K562 (cell line): ENCODE results near the gene ACAD10. TPM values are rescaled to one million over a fixed set of nuclear protein-coding genes. Genes with fewer than 3 reads are reported as not detected.

Source experiments
- CTCF ChIP-seq, 3 experiments: IDR thresholded peaks in 2 of 3; conservative IDR thresholded peaks in 1 of 3; 2 replicates each; pipeline ENCODE4 v1.5.1; 2011 to 2012; ENCODE audit warnings: low read length in 3 of 3, mild to moderate bottlenecking in 3 of 3, control low read depth in 2 of 3, improper control_type of control experiment in 1 of 3, inconsistent platforms in 1 of 3, low read depth in 1 of 3, mixed read lengths in 1 of 3, moderate library complexity in 1 of 3; ENCODE audit not compliant: insufficient read depth in 2 of 3
- HDAC2 ChIP-seq: fragments of 450-650 bp; IDR thresholded peaks from 2 replicates; pipeline ENCODE4 v1.6.1; 2016; ENCODE audit warnings: mild to moderate bottlenecking
- IRF2 ChIP-seq: sonication (generic); formaldehyde crosslinking; IDR thresholded peaks from 2 replicates; pipeline ENCODE4 v1.8.1; 2022; ENCODE audit warnings: mild to moderate bottlenecking, missing genetic modification reagents
- JUNB ChIP-seq: fragments of 450-650 bp; formaldehyde crosslinking; conservative IDR thresholded peaks from 2 replicates; pipeline ENCODE4 v1.4.0; 2020; ENCODE audit warnings: mild to moderate bottlenecking
- LEF1 ChIP-seq: fragments of 450-650 bp; IDR thresholded peaks from 2 replicates; pipeline ENCODE4 v1.6.1; 2016; ENCODE audit warnings: mild to moderate bottlenecking
- MECOM ChIP-seq: fragments of 250-450 bp; sonication (Bioruptor Pico); IDR thresholded peaks from 2 replicates; pipeline ENCODE4 v1.8.0; 2022; ENCODE audit warnings: inconsistent platforms
- MTA3 ChIP-seq: fragments of 450-650 bp; formaldehyde crosslinking; IDR thresholded peaks from 2 replicates; pipeline ENCODE4 v1.6.1; 2017; ENCODE audit warnings: mild to moderate bottlenecking, borderline replicate concordance
- SAFB ChIP-seq: fragments of 200-400 bp; formaldehyde crosslinking; IDR thresholded peaks from 2 replicates; pipeline ENCODE4 v1.6.1; 2017; ENCODE audit warnings: low read depth, low read length, borderline replicate concordance
- SIRT6 ChIP-seq: IDR thresholded peaks from one replicate; pipeline ENCODE4 v1.6.1; 2012; ENCODE audit warnings: low read depth, mild to moderate bottlenecking, control low read depth, inconsistent platforms, low read length, moderate library complexity
- SMARCB1 ChIP-seq: IDR thresholded peaks from 2 replicates; pipeline ENCODE4 v1.6.1; 2011; ENCODE audit warnings: improper control_type of control experiment, low read depth; ENCODE audit not compliant: insufficient read length
- SMC3 ChIP-seq: conservative IDR thresholded peaks from 2 replicates; pipeline ENCODE4 v1.6.1; 2011; ENCODE audit warnings: low read depth, low read length, improper control_type of control experiment; ENCODE audit not compliant: insufficient read depth
- TFAM ChIP-seq: fragments of 250-450 bp; sonication (Bioruptor Pico); conservative IDR thresholded peaks from 2 replicates; pipeline ENCODE4 v1.5.0; 2021; ENCODE audit warnings: mild to moderate bottlenecking, moderate library complexity
- TGIF2 ChIP-seq: sonication (generic); formaldehyde crosslinking; IDR thresholded peaks from 2 replicates; pipeline ENCODE4 v1.8.1; 2022; ENCODE audit warnings: mild to moderate bottlenecking, missing genetic modification reagents, moderate library complexity
- TOE1 ChIP-seq, 2 experiments: fragments of 450-650 bp in 1 of 2; sonication (generic) in 1 of 2; formaldehyde crosslinking in 1 of 2; IDR thresholded peaks; 2 replicates each; pipeline versions ENCODE4 v1.7.1 to v1.8.0; 2016 to 2022; ENCODE audit warnings: borderline replicate concordance in 2 of 2, mild to moderate bottlenecking in 2 of 2, antibody characterized with exemption in 1 of 2, inconsistent platforms in 1 of 2, low read depth in 1 of 2, missing genetic modification reagents in 1 of 2, moderate library complexity in 1 of 2
- TRIM25 ChIP-seq: fragments of 450-650 bp; IDR thresholded peaks from 2 replicates; pipeline ENCODE4 v1.7.0; 2016; ENCODE audit warnings: borderline replicate concordance
- ZBTB49 ChIP-seq: sonication (generic); formaldehyde crosslinking; IDR thresholded peaks from 2 replicates; pipeline ENCODE4 v1.8.0; 2022; ENCODE audit warnings: missing genetic modification reagents, mild to moderate bottlenecking, borderline replicate concordance
- ZNF174 ChIP-seq: fragments of 250-450 bp; sonication (Bioruptor Pico); IDR thresholded peaks from 2 replicates; pipeline ENCODE4 v1.4.0; 2020; ENCODE audit warnings: mild to moderate bottlenecking
- ZNF584 ChIP-seq: fragments of 200-800 bp; sonication (Bioruptor generic); IDR thresholded peaks from 2 replicates; pipeline ENCODE4 v1.6.1; 2016; ENCODE audit warnings: low read depth, mild to moderate bottlenecking, missing genetic modification characterization, missing compliant biosample characterization
- ZNF586 ChIP-seq: fragments of 450-650 bp; formaldehyde crosslinking; conservative IDR thresholded peaks from 2 replicates; pipeline ENCODE4 v1.4.0; 2020; ENCODE audit warnings: mild to moderate bottlenecking, moderate library complexity
- polyA plus RNA-seq, 8 experiments: library from polyadenylated mRNA; depleted of rRNA in 4 of 8; stranded (reverse) in 5 of 8; unstranded in 3 of 8; fragments of >200 nt; fragmentation: Nextera tagmentation in 2 of 8; fragmentation: Illumina TruSeq in 1 of 8; extraction: Ambion mirVana in 2 of 8; extraction: Trizol in 1 of 8; gene quantifications; 2 replicates each; pipeline versions ENCODE4 v1.2.1 to v1.2.3, GENCODE V29; 2011 to 2014; ENCODE audit warnings: inconsistent platforms in 1 of 8, missing spikeins in 1 of 8
- total RNA-seq, 7 experiments: library from RNA; depleted of rRNA in 6 of 7; stranded (reverse); fragments of >200 nt in 6 of 7; fragmentation: Illumina TruSeq in 2 of 7; extraction: Trizol in 2 of 7; gene quantifications; 2 replicates each; pipeline versions ENCODE4 v1.2.1 to v1.2.3, GENCODE V29; 2011 to 2021; ENCODE audit warnings: low replicate concordance in 1 of 7
- TF ChIP-seq, protein P1 (sequence below): fragments of 250-450 bp; sonication (Bioruptor Pico); IDR thresholded peaks from 2 replicates; pipeline ENCODE4 v1.4.0; 2020; ENCODE audit warnings: borderline replicate concordance

Gene ACAD10
- total and polyA plus RNA-seq, 9 of the 15 experiments (the other 6 are each of a cell fraction or from before 2014, with no cell fraction given): 2.3 to 19.2 (median 12.0) TPM

DNA sequence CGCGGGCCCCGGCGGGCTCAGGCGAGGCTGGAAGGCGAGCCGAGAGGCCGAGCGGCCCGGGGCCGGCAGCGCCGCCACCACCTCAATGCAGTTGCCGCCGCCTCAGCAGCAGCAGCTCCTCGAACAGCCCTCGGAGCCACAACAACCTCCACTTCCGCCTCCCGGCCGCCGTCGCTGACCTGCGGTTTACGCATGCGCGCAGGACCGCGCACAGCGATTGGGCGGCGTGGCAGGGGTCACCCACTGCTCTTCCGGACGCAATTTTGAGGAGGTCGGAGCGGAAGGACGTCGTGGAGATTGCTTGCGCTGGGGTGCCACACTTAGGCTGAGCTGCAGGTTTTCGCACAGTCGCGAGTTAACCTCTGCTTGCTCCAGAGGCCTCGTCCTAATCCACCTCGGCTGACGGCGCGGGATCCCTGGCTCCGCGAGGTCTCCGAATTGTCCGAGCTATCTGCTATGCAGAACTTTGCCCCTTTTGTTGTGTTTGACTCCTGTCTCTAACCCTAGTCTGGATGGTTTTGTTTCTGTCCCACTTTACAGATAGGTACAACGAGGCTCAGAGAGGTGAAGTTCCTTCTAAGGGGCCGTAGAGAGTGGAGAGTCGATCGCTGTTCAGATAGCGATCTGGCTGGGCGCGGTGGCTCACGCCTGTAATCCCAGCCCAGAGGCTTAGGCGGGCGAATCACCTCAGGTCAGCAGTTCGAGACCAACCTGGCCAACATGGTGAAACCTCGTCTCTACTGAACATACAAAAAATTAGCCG, at the start of gene ACAD10, which contains the start of gene BRAP (continued):
- TF ChIP-seq ZNF586 (CRISPR knock-in tag) (no peak), MECOM (CRISPR knock-in tag) (peak; percentile 59), SMC3 (peak; percentile 3; the same call in 1 of the 2 replicates), IRF2 (CRISPR knock-in tag) (no peak), TGIF2 (no peak), LEF1 (no peak), MTA3 (peak; percentile 98), ZBTB49 (CRISPR knock-in tag) (no peak), SMARCB1 (no peak), HDAC2 (peak; percentile 99), ZNF174 (no peak), TOE1 (IDR thresholded peaks at IDR 0.05; ENCODE audit: borderline replicate concordance) (peak; percentile 60; the same call in 1 of the 2 replicates), TOE1 (CRISPR knock-in tag; IDR thresholded peaks at IDR 0.05; ENCODE audit: borderline replicate concordance, low read depth) (0 out of 2 replicates have a peak, but pooled peaks have one; percentile 50), SAFB (no peak), ZNF584 (CRISPR knock-in tag) (no peak), CTCF (IDR thresholded peaks at IDR 0.05 in 2 of 3, conservative IDR thresholded peaks at IDR 0.05 in 1 of 3; ENCODE audit: insufficient read depth in 2 of 3, low read depth in 1 of 3, low read length in 3 of 3) (no peak), TRIM25 (0 out of 2 replicates have a peak, but pooled peaks have one; percentile 77), TFAM (no peak), JUNB (no peak), SIRT6 (no peak)
- TF ChIP-seq, protein P1, sequence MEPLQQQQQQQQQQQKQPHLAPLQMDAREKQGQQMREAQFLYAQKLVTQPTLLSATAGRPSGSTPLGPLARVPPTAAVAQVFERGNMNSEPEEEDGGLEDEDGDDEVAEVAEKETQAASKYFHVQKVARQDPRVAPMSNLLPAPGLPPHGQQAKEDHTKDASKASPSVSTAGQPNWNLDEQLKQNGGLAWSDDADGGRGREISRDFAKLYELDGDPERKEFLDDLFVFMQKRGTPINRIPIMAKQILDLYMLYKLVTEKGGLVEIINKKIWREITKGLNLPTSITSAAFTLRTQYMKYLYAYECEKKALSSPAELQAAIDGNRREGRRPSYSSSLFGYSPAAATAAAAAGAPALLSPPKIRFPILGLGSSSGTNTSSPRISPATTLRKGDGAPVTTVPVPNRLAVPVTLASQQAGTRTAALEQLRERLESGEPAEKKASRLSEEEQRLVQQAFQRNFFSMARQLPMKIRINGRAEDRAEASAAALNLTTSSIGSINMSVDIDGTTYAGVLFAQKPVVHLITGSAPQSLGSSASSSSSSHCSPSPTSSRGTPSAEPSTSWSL (CRISPR knock-in tag): no peak
